ENCODE data around the gene TXNRD3. TPM values are rescaled to one million over a fixed set of nuclear protein-coding genes. Genes with fewer than 3 reads are reported as not detected.

TXNRD3 gene
- total RNA-seq, 1 experiment from 2014 or later, result 22.5 TPM

GRCh38 chr3:126557761-126558160, 97.2 kb downstream of the TXNRD3 start:
- CTCF ChIA-PET, result interaction anchor here (0.6 kb wide), 1 partner anchor 349 kb away, joined by 3 read pairs; no protein-coding TSS in a partner anchor
- DNase-seq, result no peak

GRCh38 chr3:126557415-126557745, 97.5 kb downstream of the TXNRD3 start:
- H3K9me3 ChIP-seq (ENCODE audit: insufficient read depth, low read depth), result no peaks in the 10 kb centered on the region
- BruUV-seq (replicated peaks), result no TSS peak
- POLR2A ChIA-PET (ENCODE audit: unreplicated experiment), result no interaction called here
- no peaks in the 10 kb centered on the region for H3K4me1 ChIP-seq (replicated peaks; ENCODE audit: insufficient read depth)
- no peaks in the 10 kb centered on the region for H4K20me1 ChIP-seq (ENCODE audit: insufficient read depth)
- no peaks in the 10 kb centered on the region for H3K79me2 ChIP-seq (ENCODE audit: low read depth)
- no peaks in the 10 kb centered on the region for H3K9me2 ChIP-seq (ENCODE audit: insufficient read depth)
- TF ChIP-seq EZH2 (IDR thresholded peaks at IDR 0.05; ENCODE audit: low read depth) (no peak), CTCF (conservative IDR thresholded peaks at IDR 0.05) (no peak)
- CTCF ChIA-PET, result no interaction called here
- H2AFZ ChIP-seq, result no peak overlapping the region
- intact Hi-C loops (cut with micrococcal nuclease; ENCODE audit: unreplicated experiment), result no loop called here
- H3K4me3 ChIP-seq, result no peak overlapping the region
- no peak for DNase-seq
- H3F3A ChIP-seq (ENCODE audit: insufficient read depth, low read depth), result no peaks in the 10 kb centered on the region
- H3K36me3 ChIP-seq (ENCODE audit: low read depth), result no peaks in the 10 kb centered on the region
- H3K27me3 ChIP-seq (ENCODE audit: insufficient read depth, low read depth), result peaks cover 13% of the 10 kb centered on the region; the same call in 1 of the 2 replicates
- H3K4me2 ChIP-seq, result no peak overlapping the region
- no peak overlapping the region for H3K27ac ChIP-seq

More at GRCh38 chr3:126557761-126558160, 97.2 kb downstream of the TXNRD3 start:
- no peak overlapping the region for H3K4me2 ChIP-seq
- no TSS peak for BruUV-seq (replicated peaks)
- no peaks in the 10 kb centered on the region for H3K9me2 ChIP-seq (ENCODE audit: insufficient read depth)
- H3K27ac ChIP-seq, result no peak overlapping the region
- peaks cover 13% of the 10 kb centered on the region; the same call in 1 of the 2 replicates for H3K27me3 ChIP-seq (ENCODE audit: insufficient read depth, low read depth)
- H3K36me3 ChIP-seq (ENCODE audit: low read depth), result no peaks in the 10 kb centered on the region
- POLR2A ChIA-PET (ENCODE audit: unreplicated experiment), result no interaction called here
- H3K79me2 ChIP-seq (ENCODE audit: low read depth), result no peaks in the 10 kb centered on the region
- H3K4me3 ChIP-seq, result no peak overlapping the region
- H3K9me3 ChIP-seq (ENCODE audit: insufficient read depth, low read depth), result no peaks in the 10 kb centered on the region
- TF ChIP-seq EZH2 (IDR thresholded peaks at IDR 0.05; ENCODE audit: low read depth) (no peak), CTCF (conservative IDR thresholded peaks at IDR 0.05) (no peak)
- intact Hi-C loops (cut with micrococcal nuclease; ENCODE audit: unreplicated experiment), result no loop called here
- no peak overlapping the region for H2AFZ ChIP-seq
- no peaks in the 10 kb centered on the region for H3K4me1 ChIP-seq (replicated peaks; ENCODE audit: insufficient read depth)
- no peaks in the 10 kb centered on the region for H4K20me1 ChIP-seq (ENCODE audit: insufficient read depth)
- H3F3A ChIP-seq (ENCODE audit: insufficient read depth, low read depth), result no peaks in the 10 kb centered on the region

Other genes with a start within 250 kb of the TXNRD3 start
- 52.9 and 55.4 TPM in 2 replicates for gene ZXDC, start 179.2 kb downstream of the TXNRD3 start, total RNA-seq (2021)
- not detected in 2 replicates for gene UROC1, start 137.4 kb downstream of the TXNRD3 start, total RNA-seq (2021)
- 0.52 and 1.2 TPM in 2 replicates for gene CHST13, start 131.0 kb downstream of the TXNRD3 start, total RNA-seq (2021)
- gene C3orf22, start 96.2 kb downstream of the TXNRD3 start, total RNA-seq (2021), result not detected in 2 replicates
- gene CHCHD6, start 49.1 kb upstream of the TXNRD3 start, total RNA-seq (2021), result 47.7 and 48.2 TPM in 2 replicates

All from PC-9 (cell line).